ENCODE measurements around the gene OSBPL3.

DNA sequence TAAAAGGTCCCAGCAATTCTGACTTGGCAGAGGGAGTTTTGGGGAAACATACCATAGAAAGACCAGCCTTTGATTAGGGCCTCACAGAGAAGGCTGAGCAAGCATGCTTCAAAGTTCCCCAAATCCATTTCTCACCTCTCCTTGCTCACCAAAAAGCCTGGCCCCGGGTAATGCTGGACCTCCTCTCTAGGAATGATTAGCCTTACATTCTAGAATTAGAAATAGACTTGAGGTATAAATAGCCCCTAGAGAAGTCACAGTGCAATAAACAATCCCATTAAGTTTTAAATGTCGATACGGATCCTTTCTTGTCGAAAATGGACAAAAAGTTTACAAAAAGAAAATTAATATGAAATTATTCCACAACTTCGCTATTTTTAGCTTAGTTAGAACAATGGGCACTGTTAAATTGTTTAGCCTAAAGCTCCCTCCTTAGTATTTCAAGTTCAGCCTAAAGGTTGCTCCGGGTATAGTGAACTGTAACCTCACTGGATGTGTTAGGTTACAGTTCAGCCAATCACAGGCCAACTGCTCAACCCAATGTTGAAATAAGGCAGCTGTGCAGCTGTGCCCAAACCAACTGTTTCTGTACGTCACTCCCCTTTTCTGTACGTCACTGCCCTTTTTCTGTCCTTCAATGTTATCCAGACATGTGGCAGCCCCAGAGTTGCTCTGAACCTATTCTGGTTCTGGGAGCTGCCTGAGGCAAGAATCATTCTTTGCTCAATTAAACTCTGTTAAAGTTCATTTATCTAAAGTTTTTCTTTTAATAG lies 214.8 kb downstream of the OSBPL3 start:
- no peak for TF ChIP-seq ZNF707 (tag by site-specific recombination; IDR thresholded peaks at IDR 0.05)
- no peak for TF ChIP-seq ZNF785 (tag by site-specific recombination; IDR thresholded peaks at IDR 0.05)
- no peak for TF ChIP-seq CTCF (tag by site-specific recombination; IDR thresholded peaks at IDR 0.05)
- TF ChIP-seq ZNF514 (tag by site-specific recombination; IDR thresholded peaks at IDR 0.05): no peak
- no peak for TF ChIP-seq ZNF335 (tag by site-specific recombination; conservative IDR thresholded peaks at IDR 0.05)
- no peak for TF ChIP-seq ZBTB49 (tag by site-specific recombination; IDR thresholded peaks at IDR 0.05; ENCODE audit: low read depth)
- TF ChIP-seq PRDM1 (tag by site-specific recombination; IDR thresholded peaks at IDR 0.05): no peak
- no peak for TF ChIP-seq ZNF23 (tag by site-specific recombination; IDR thresholded peaks at IDR 0.05; ENCODE audit: borderline replicate concordance)
- TF ChIP-seq ZNF530 (tag by site-specific recombination; IDR thresholded peaks at IDR 0.05; ENCODE audit: low read depth): no peak
- TF ChIP-seq YY1 (tag by site-specific recombination; IDR thresholded peaks at IDR 0.05): no peak

Data from HEK293 (cell line).